Activated effector memory CD4-positive, alpha-beta T cell treated with anti-CD3 and anti-CD28 coated beads, Interleukin-2, amount 50 U/mL, for 16 hours (primary cell): ENCODE results near the gene SDHAF4.
"Not testable (repeated sequence)": the region's sequence is repeated elsewhere in the genome, so short reads cannot be mapped to it uniquely, and the experiment has no call there.

Source experiments
- DNase-seq: peaks from one replicate; pipeline ENCODE4 v3.0.0-alpha.2; 2020

The SDHAF4 gene

DNA sequence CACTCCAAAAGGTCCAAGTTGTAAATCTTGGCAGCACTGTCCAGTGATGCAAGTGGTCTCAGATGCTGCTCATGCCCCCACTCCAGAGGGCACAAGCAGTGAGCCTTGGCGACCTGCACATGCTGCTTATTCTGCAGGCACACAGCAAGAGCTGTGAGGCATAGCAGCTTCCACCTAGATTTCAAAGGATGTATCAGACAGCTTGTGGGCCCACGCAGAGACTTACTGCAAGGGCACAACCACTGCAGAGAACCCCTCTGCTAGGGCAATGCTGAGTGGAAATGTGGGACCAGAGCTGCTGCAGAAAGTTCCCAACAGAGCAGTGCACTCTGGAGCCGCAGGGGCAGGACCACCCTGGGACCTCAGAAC lies 26.4 kb downstream of the SDHAF4 start:
- no peak for DNase-seq

DNA sequence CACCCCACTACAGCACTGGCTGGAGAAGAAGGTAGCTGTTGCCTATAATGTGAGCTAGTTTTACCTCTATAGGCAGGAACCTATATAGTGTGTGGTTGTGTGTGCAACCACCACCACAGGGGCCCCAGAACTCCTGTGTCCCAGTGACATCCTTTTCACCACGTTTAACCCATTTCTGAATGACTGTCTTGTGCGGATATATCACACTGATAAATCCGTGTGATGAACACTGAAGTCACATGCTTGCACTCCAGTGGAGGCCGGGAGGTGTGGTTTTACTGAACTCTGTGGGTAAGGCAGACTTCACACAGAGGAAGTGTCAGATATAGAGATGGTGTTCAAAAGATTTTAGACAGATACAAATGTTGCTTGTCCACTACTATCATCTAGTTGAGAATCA lies 32.5 kb downstream of the SDHAF4 start:
- DNase-seq, result no peak

DNA sequence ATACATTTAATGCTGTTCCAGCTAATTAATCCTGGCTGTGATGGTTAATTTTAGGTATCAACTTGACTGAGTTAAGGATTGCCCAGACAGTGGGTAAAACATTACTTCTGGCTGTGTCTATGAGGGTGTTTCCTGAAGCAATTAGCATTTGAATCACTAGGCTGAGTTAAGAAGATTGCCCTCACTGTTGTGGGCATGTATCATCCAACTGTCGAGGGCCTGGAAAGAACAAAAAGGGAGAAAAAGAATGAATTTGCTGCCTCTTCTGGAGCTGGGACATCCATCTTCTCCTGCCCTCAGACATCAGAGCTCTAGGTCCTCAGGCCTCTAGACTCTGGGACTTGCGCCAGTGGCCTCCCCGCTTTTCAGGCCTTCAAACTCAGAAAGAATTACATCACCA lies 34.3 kb downstream of the SDHAF4 start:
- no peak for DNase-seq

DNA sequence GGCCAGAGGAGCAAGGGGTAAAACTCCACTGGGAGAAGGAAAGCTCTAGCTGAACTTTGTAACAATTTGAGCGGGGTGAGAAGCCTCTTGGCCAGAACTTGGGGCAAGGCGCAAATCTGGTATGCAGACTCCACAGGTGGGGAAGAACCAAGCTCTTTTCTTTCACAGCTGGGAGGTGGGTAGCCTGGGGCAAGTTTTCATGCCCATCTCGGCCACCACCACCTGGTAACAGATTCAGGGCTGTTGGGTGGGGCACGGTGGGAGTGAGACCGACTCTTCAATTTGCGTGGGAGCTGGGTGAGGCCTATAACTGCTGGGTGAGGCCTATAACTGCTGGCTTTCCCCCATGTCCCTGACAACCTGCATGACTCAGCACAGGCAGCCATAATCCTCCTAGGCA lies 37.5 kb downstream of the SDHAF4 start:
- no peak for DNase-seq

DNA sequence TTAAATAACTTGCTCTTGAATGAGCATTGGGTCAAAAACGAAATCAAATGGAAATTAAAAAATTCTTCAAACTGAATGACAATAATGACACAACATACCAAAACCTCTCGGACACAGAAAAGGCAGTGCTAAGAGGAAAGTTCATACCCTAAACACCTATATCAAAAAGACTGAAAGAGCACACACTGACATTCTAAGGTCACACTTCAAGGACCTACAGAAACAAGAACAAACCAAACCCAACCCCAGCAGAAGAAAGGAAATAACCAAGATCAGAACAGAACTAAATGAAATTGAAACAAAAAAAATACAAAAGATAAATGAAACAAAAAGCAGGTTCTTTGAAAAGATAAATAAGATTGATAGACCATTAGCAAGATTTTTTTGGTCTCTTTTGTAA lies 40.6 kb downstream of the SDHAF4 start:
- not testable (repeated sequence) for DNase-seq

DNA sequence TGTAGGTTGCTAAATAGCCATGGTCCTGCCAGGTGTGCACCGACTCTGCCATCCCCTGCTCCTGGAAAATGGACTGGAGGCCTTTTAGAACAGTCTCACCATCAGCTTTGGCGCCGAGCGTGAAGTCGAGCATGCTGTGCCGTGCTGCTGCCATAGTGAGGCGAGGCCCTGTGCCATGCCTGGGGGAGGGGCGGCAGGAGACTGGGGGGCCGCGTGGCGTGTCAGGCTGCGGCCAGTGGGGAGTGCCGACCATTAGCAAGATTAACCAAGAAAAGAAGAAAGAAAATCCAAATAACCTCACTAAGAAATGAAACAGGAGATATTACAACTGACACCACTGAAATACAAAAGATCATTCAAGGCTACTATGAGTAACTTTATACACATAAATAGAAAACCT lies 42.5 kb downstream of the SDHAF4 start:
- not testable (repeated sequence) for DNase-seq

DNA sequence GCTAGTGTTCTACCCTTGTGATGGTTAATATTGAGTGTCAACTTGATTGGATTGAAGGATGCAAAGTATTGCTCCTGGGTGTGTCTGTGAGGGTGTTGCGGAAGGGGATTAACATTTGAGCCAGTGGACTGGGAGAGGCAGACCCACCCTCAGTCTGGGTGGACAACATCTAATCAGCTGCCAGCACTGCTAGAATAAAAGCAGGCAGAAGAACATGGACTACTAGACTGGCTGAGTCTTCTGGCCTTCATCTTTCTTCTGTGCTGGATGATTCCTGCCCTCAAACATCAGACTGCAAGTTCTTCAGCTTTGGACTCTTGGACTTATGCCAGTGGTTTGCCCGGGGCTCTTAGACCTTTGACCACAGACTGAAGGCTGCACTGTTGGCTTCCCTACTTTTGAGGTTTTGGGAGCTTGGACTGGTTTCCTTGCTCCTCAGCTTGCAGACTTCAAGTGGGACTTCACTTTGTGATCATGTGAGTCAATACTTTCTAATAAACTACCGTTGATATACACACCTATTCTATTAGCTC lies 50.1 kb downstream of the SDHAF4 start:
- no peak for DNase-seq

DNA sequence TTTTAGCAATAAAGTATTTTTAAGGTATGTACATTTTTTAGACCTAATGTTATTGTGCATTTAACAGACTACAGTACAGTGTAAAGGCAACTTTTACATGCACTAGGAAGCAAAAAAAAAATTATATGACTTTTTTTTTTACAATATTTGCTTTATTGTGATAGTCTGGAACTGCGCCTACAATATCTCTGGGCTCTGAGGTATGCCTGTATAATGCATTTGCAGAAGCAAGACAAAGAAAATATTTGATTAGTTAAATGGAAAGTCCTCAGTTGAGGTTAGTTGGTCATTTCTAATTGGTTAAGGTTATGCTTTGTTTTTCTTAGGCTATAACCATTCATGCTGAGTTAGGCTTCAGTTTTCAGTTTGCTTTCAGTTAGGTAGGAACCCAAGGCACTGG lies 54.0 kb downstream of the SDHAF4 start:
- DNase-seq, result no peak

DNA sequence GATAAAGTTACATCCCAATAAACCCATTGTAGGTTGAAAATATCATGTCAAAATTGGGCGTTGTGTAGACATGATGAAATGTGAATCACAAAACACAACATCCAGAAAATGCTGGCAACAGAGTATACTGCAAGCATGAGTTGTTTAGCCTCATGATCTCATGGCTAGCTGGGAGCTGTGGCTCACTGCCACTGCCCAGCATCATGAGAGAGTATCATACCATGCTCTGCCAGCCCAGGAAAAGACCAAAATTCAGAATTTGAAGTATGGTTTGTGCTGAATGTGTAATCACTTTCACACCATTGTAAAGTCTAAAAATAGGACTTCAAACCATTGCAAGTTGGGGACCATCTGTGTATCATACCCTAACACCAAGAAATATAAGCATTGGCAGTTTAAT lies 55.7 kb downstream of the SDHAF4 start:
- no peak for DNase-seq

DNA sequence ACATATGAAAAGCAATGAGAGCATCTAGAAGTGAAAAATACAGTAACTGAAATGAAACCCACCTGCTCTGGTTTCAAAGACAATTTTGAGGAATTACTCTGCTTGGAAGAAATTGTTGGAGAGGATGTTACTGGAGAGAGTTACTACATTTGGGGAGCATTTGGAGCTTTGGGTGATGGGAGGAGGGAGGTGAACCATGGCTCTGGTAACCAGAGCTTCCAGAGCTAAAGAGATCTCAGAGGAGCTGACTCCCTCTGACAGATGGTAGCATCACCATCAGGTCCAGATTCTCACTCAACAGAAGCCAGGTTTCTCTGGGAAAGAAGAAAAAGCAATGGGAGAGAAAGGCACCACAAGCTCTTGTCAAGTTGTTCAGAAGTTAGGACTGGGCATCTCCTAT lies 58.7 kb downstream of the SDHAF4 start:
- DNase-seq, result no peak

DNA sequence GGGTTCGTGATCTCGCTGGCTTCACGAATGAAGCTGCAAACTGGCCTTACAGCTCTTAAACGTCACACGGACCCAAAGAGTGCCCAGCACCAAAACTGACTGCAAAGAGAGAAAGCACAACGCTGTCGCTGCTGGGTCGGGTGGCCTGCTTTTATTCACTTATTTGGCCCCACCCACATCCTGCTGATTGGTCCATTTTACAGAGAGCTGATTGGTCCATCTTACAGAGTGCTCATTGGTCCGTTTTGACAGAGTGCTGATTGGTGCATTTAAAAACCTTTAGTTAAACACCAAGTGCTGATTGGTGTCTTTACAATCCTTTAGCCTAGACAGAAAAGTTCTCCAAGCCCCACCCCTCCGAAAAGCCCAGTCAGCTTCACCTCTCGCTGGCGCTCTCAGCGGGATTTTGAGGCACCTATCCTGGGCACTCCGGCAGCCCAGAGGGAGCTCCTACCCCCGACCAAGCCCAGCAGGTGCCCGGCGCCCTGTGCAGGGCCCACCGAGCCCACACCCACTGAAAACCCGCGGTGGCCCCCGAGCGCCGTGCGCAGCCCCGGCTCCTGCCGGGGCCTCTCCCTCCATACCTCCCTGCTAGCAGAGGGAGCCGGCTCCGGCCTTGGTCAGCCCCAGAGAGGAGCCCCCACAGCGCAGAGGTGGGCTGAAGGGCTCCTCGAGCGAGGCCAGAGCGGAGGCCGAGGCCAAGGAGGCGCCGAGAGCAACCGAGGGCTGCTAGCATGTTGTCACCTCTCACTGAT lies 60.9 kb downstream of the SDHAF4 start:
- no peak for DNase-seq

DNA sequence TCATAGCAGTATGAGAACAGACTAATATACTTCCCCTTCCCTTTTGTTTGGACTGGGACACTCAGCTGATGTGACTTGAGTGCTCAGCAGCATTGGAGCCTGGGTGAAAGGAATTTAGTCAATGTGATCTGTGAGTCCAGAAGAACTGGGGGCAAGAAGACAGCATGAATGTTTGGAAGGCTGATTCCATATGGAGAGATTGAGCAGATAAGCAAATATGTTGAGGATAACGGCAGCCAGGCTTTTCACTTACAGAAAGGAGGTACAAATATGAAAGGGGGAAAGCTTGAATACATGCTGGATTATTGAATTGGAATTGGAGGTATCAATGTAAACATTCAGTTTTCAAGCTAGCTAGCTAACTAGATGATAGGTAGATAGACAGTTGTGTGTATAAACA lies 63.2 kb downstream of the SDHAF4 start:
- DNase-seq, result no peak

DNA sequence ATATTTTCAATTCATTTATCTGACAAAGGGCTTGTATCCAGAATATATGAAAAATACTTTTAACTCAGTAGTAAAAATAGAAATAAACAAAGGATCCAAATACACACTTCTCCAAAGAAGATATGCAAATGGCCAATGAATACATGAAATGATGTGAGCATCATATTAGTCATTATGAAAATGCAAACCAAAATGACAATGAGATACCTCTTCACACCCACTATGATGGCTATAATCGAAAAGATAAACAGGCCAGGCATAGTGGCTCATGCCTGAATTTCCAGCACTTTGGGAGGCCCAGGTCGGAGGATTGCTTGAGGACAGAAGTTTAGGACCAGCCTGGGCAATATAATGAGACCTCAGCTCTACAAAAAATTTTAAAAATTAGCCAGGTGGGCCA lies 67.1 kb downstream of the SDHAF4 start:
- no peak for DNase-seq

DNA sequence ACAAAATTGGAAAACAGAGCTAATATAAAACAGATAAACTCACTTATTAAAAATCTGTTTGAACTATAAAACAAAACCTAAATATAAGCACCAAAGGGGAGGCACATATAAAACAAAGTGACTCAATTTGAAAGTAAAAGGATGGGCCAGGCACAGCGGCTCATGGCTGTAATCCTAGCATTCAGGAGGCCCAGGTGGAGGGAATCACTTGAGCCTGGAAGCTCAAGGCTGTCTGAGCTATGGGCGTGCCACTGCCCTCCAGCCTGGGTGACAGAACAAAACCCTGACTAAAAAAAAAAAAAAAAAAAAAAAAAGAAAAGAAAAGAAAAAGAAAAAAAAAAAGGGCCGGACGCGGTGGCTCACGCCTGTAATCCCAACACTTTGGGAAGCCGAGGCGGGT lies 69.9 kb downstream of the SDHAF4 start:
- no peak for DNase-seq

DNA sequence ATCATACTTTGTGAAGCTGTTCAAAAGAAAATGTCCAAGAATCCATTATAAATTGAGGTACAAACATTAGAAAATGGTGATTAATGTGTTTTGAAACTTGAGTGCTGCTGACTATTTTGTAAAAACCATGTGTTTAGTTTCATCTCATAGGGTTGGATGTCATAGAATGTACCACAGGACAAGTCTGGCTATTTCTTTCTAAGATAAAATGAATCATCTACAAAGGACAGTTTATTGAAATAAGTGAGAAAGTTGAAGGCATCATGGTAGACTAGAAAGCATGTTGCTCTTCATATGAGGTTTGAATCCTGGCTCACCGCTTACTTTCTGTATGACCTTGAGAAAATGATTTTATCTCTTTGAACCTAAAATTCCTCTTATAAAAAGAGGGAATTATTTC lies 71.7 kb downstream of the SDHAF4 start:
- DNase-seq, result no peak
